AG04450 (cell line): ENCODE data around the gene ATP2C1. TPM values are rescaled to one million over a fixed set of nuclear protein-coding genes. Genes with fewer than 3 reads are reported as not detected.

Source experiments
- CTCF ChIA-PET: fragments of 300-600, 350-600 bp; formaldehyde crosslinking; extraction: SDS; loops from one replicate; lab custom pipeline; 2022; ENCODE audit warnings: antibody characterized with exemption, inconsistent platforms; lab: Charles Lee
- POLR2A ChIA-PET: fragments of 350-600 bp; formaldehyde crosslinking; extraction: SDS; loops from one replicate; lab custom pipeline; 2021; ENCODE audit warnings: antibody characterized with exemption, inconsistent platforms; lab: Yijun Ruan, JAX
- DNase-seq: peaks from one replicate; pipeline ENCODE4 v3.0.0-alpha.2; 2011; ENCODE audit warnings: low read depth, low spot score
- H3K27ac ChIP-seq: one replicate; pipeline ENCODE4 v1.5.1; 2012; ENCODE audit warnings: low read depth, low read length, control low read depth
- H3K27me3 ChIP-seq: one replicate; pipeline ENCODE4 v1.6.0; 2012; ENCODE audit warnings: low read length; ENCODE audit not compliant: control insufficient read depth, insufficient read depth
- H3K4me3 ChIP-seq: 2 replicates; pipeline ENCODE4 v1.5.1; 2011; ENCODE audit warnings: mild to moderate bottlenecking, low read depth, low read length, control low read depth
- H3K9me3 ChIP-seq: 2 replicates; pipeline ENCODE4 v1.5.1; 2012; ENCODE audit warnings: low read length; ENCODE audit not compliant: control insufficient read depth, insufficient read depth
- polyA plus RNA-seq: library from polyadenylated mRNA; depleted of rRNA; stranded (reverse); fragments of >200 nt; gene quantifications from 2 replicates; pipeline ENCODE4 v1.2.3, GENCODE V29; 2011
- TF ChIP-seq, protein P1 (sequence below): IDR thresholded peaks from 2 replicates; pipeline ENCODE4 v1.5.1; 2011; ENCODE audit warnings: low read depth, low read length, control low read depth, inconsistent platforms

Gene ATP2C1
- polyA plus RNA-seq, 1 experiment, result 103 TPM

DNA sequence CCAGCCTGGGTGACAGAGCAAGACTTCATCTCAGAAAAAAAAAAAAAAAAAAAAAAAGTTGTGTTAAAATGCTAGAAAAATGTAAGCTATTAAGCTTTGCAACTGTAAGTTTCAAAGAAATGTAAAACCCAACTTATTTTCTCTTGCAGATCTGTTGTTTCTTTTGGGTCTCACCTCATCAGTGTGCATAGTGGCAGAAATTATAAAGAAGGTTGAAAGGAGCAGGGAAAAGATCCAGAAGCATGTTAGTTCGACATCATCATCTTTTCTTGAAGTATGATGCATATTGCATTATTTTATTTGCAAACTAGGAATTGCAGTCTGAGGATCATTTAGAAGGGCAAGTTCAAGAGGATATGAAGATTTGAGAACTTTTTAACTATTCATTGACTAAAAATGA lies 107.2 kb downstream of the ATP2C1 start:
- no peaks in the 10 kb centered on the region for H3K9me3 ChIP-seq
- H3K27me3 ChIP-seq, result no peaks in the 10 kb centered on the region
- CTCF ChIA-PET, result interaction anchor here (0.6 kb wide), 2 partner anchors 220 to 520 kb away, joined by 3 read pairs; no protein-coding TSS in a partner anchor
- TF ChIP-seq, protein P1, sequence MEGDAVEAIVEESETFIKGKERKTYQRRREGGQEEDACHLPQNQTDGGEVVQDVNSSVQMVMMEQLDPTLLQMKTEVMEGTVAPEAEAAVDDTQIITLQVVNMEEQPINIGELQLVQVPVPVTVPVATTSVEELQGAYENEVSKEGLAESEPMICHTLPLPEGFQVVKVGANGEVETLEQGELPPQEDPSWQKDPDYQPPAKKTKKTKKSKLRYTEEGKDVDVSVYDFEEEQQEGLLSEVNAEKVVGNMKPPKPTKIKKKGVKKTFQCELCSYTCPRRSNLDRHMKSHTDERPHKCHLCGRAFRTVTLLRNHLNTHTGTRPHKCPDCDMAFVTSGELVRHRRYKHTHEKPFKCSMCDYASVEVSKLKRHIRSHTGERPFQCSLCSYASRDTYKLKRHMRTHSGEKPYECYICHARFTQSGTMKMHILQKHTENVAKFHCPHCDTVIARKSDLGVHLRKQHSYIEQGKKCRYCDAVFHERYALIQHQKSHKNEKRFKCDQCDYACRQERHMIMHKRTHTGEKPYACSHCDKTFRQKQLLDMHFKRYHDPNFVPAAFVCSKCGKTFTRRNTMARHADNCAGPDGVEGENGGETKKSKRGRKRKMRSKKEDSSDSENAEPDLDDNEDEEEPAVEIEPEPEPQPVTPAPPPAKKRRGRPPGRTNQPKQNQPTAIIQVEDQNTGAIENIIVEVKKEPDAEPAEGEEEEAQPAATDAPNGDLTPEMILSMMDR, result no peak
- DNase-seq, result no peak
- H3K4me3 ChIP-seq, result no peak overlapping the region
- POLR2A ChIA-PET, result no interaction called here
- H3K27ac ChIP-seq, result no peak overlapping the region

DNA sequence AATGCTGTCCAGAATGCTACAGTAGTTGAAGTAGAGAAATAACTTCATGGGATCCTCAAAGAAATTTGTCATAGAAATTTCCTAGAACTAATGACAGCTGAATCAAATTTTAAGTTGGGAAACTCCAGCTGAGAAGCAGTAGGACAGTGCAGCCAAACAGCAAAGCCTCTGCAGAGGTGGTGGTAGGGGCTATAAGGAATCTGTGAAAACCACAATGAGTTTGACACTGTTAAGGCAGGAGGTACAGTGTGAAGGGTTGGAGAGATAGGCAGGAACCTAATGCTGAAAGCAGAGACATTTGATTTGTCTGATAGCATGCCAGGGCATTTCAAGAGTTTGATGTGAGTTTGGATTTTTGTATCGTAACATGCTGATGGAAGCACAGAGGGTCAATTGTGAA lies 110.7 kb downstream of the ATP2C1 start:
- ChIA-PET CTCF (no interaction called here), POLR2A (no interaction called here)

DNA sequence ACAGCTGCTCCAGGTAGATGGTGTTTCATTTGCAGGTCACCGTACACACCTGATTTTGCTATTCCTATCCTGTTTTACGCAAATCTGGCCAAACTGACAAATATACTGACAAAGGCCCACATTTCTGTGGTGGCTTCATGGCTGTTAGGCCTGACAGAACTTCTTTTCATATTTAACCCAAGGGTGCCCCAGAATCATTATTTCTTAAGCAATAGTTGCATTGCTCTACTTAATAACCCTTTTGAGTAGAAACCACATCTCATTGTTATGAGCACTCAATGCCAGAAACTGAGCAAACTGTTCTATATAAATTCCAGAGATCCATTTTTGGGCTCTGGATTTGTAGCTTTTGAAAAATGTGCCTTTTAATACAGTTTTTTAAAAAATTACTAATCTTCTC lies 113.4 kb downstream of the ATP2C1 start:
- Histone ChIP-seq H3K4me3 (no peak overlapping the region), H3K27ac (no peak overlapping the region), H3K27me3 (no peaks in the 10 kb centered on the region), H3K9me3 (no peaks in the 10 kb centered on the region)
- TF ChIP-seq, protein P1, result no peak
- ChIA-PET CTCF (interaction anchor here (1.1 kb wide), 1 partner anchor 114 kb away, joined by 4 read pairs; no protein-coding TSS in a partner anchor), POLR2A (no interaction called here)
- no peak for DNase-seq

More for the DNA sequence above, 110.7 kb downstream of the ATP2C1 start:
- H3K9me3 ChIP-seq, result no peaks in the 10 kb centered on the region
- no peak for DNase-seq
- H3K4me3 ChIP-seq, result no peak overlapping the region
- H3K27me3 ChIP-seq, result no peaks in the 10 kb centered on the region
- H3K27ac ChIP-seq, result no peak overlapping the region
- TF ChIP-seq, protein P1, result no peak

DNA sequence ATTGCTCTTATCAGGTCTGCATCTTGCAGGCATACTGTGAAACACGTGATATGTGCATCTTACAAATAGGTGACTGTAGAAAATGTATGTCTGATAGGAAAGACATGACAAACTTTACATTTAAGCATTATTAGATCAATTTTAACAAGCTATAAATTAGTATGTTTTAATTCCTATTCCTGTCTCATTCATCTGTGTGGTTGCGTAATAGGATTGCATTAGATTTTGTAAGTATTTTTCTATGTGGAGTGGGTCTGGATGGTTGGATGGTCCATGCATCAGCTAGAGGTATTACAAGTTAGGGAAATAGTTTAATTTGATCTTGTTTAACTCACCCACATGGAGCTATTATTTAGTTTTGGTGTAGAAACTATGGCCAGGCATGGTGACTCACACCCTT lies 113.9 kb downstream of the ATP2C1 start:
- H3K27me3 ChIP-seq, result no peaks in the 10 kb centered on the region
- TF ChIP-seq, protein P1, result no peak
- ChIA-PET CTCF (interaction anchor here (1.1 kb wide), 1 partner anchor 115 kb away, joined by 4 read pairs; no protein-coding TSS in a partner anchor), POLR2A (no interaction called here)
- H3K9me3 ChIP-seq, result no peaks in the 10 kb centered on the region
- H3K27ac ChIP-seq, result no peak overlapping the region
- no peak for DNase-seq
- no peak overlapping the region for H3K4me3 ChIP-seq

DNA sequence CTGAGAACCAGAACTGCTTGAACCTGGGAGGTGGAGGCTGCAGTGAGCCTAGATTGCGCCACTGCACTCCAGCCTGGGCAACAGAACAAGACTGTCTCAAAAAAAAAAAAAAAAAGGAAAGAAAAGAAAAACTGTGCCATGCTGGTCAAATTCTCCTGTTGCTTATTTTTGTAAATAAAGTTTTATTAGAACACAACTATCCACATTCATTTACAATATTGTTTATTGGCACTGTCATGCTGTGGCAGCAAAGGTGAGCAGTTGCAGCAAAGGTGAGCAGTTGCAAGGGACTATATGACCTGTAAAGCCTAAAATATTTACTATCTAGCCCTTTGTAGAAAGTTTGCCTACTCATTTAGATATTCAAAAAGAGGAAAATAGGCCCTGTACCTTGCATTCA lies 114.4 kb downstream of the ATP2C1 start:
- ChIA-PET CTCF (interaction anchor here (1.1 kb wide), 1 partner anchor 115 kb away, joined by 4 read pairs; no protein-coding TSS in a partner anchor), POLR2A (no interaction called here)
- TF ChIP-seq, protein P1, result no peak
- Histone ChIP-seq H3K27ac (no peak overlapping the region), H3K4me3 (no peak overlapping the region), H3K9me3 (no peaks in the 10 kb centered on the region), H3K27me3 (no peaks in the 10 kb centered on the region)
- DNase-seq, result no peak
